SK-N-SH treated with all-trans-retinoic acid at 6 μM for 48 hours (cell line): ENCODE data around the gene CIZ1.

ENCODE experiments used
- CREB5 ChIP-seq: fragments of 250-450 bp; sonication (Bioruptor Pico); IDR thresholded peaks from 2 replicates; pipeline ENCODE4 v1.5.1; 2020; ENCODE audit warnings: low read depth, mild to moderate bottlenecking, moderate library complexity
- CSDC2 ChIP-seq: fragments of 250-450 bp; sonication (Bioruptor Pico); IDR thresholded peaks from 2 replicates; pipeline ENCODE4 v1.5.0; 2020; ENCODE audit warnings: mild to moderate bottlenecking, moderate library complexity
- CSRNP3 ChIP-seq: fragments of 250-450 bp; sonication (Bioruptor Pico); IDR thresholded peaks from 2 replicates; pipeline ENCODE4 v1.5.1; 2021; ENCODE audit warnings: mild to moderate bottlenecking, moderate library complexity
- ISL1 ChIP-seq: fragments of 250-450 bp; sonication (Bioruptor Pico); IDR thresholded peaks from 2 replicates; pipeline ENCODE4 v2.1.2; 2022; ENCODE audit warnings: mild to moderate bottlenecking, moderate library complexity
- RARB ChIP-seq: fragments of 250-450 bp; sonication (Bioruptor Pico); IDR thresholded peaks from 2 replicates; pipeline ENCODE4 v1.8.0; 2021; ENCODE audit warnings: mild to moderate bottlenecking, moderate library complexity
- TCF4 ChIP-seq: fragments of 250-450 bp; sonication (Bioruptor Pico); IDR thresholded peaks from 2 replicates; pipeline ENCODE4 v1.8.0; 2021; ENCODE audit warnings: mild to moderate bottlenecking, moderate library complexity, borderline replicate concordance
- ZFP3 ChIP-seq: fragments of 250-450 bp; sonication (Bioruptor Pico); IDR thresholded peaks from 2 replicates; pipeline ENCODE4 v1.5.0; 2020; ENCODE audit warnings: mild to moderate bottlenecking, moderate library complexity
- ZFP30 ChIP-seq: fragments of 450-650 bp; formaldehyde crosslinking; IDR thresholded peaks from 2 replicates; pipeline ENCODE4 v1.5.0; 2022; ENCODE audit warnings: mild to moderate bottlenecking, moderate library complexity
- TF ChIP-seq, protein P1 (sequence below): fragments of 250-450 bp; sonication (Bioruptor Pico); IDR thresholded peaks from 2 replicates; pipeline ENCODE4 v1.8.0; 2020; ENCODE audit warnings: mild to moderate bottlenecking, moderate library complexity, borderline replicate concordance

DNA sequence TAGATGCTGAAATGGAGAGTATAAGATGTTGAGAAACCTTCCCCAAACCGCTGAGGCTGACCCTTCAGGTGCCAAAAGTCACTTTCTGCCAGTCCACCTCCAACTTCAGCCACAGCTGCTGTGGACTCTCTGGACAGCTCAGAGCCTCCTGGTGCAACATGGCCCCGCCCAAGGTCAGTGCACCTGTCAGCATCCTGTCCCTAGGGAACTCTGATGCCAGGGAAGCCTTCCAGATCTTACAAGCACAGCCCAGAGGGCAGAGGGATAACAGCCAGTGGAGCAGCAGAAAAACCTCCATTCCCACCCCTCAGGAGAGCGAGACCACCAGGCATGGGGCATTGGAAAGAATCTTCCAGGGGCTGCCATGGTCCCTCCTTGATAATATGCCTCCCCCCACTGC is 53.4 kb downstream of the CIZ1 start:
- TF ChIP-seq CREB5 (CRISPR knock-in tag), result no peak
- no peak for TF ChIP-seq CSDC2 (CRISPR knock-in tag)
- no peak for TF ChIP-seq TCF4 (CRISPR knock-in tag)
- TF ChIP-seq, protein P1, sequence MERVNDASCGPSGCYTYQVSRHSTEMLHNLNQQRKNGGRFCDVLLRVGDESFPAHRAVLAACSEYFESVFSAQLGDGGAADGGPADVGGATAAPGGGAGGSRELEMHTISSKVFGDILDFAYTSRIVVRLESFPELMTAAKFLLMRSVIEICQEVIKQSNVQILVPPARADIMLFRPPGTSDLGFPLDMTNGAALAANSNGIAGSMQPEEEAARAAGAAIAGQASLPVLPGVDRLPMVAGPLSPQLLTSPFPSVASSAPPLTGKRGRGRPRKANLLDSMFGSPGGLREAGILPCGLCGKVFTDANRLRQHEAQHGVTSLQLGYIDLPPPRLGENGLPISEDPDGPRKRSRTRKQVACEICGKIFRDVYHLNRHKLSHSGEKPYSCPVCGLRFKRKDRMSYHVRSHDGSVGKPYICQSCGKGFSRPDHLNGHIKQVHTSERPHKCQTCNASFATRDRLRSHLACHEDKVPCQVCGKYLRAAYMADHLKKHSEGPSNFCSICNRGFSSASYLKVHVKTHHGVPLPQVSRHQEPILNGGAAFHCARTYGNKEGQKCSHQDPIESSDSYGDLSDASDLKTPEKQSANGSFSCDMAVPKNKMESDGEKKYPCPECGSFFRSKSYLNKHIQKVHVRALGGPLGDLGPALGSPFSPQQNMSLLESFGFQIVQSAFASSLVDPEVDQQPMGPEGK (CRISPR knock-in tag), result no peak
- TF ChIP-seq CSRNP3 (CRISPR knock-in tag), result no peak
- TF ChIP-seq RARB (CRISPR knock-in tag), result no peak
- no peak for TF ChIP-seq ZFP30 (CRISPR knock-in tag)
- TF ChIP-seq ZFP3 (CRISPR knock-in tag), result no peak
- no peak for TF ChIP-seq ISL1 (CRISPR knock-in tag)
